HCT116 (cell line): ENCODE measurements around the gene ENSA.

Experiments used
- CTCF ChIP-seq, 3 experiments: fragments of 200-600 bp in 1 of 3; sonication (generic) in 1 of 3; IDR thresholded peaks in 2 of 3; conservative IDR thresholded peaks in 1 of 3; 2 replicates each; pipeline ENCODE4 v1.5.1; 2012 to 2017; ENCODE audit warnings: low read depth in 2 of 3, low read length in 2 of 3, antibody characterized with exemption in 1 of 3, borderline replicate concordance in 1 of 3, control low read depth in 1 of 3, mild to moderate bottlenecking in 1 of 3, mixed read lengths in 1 of 3, mixed run types in 1 of 3, moderate library complexity in 1 of 3; ENCODE audit not compliant: insufficient read depth in 1 of 3
- EGR1 ChIP-seq: IDR thresholded peaks from 2 replicates; pipeline ENCODE4 v1.6.1; 2012; ENCODE audit warnings: low read depth
- POLR2A ChIP-seq: IDR thresholded peaks from 2 replicates; pipeline ENCODE4 v1.7.0; 2011; ENCODE audit warnings: borderline replicate concordance; ENCODE audit not compliant: insufficient read depth, insufficient read length; ENCODE audit errors: extremely low read depth

- no peak for TF ChIP-seq EGR1
- no peak for TF ChIP-seq CTCF (IDR thresholded peaks at IDR 0.05 in 2 of 3, conservative IDR thresholded peaks at IDR 0.05 in 1 of 3; ENCODE audit: borderline replicate concordance in 1 of 3, insufficient read depth in 1 of 3, low read depth in 2 of 3, low read length in 2 of 3)
- no peak for TF ChIP-seq POLR2A
Observed at GRCh38 chr1:150661156-150661555, 31.7 kb upstream of the ENSA start.
